HG03103 (cell line): ENCODE data around the gene RPS6KA5.
A peak's percentile ranks its signal among the peaks of the same experiment; 100 is the strongest.
"Not testable (repeated sequence)": the region's sequence is repeated elsewhere in the genome, so short reads cannot be mapped to it uniquely, and the experiment has no call there.

Experiments
- ATAC-seq: cut with Tn5 transposase; IDR thresholded peaks from one replicate; pipeline ENCODE4 v1.9.1; 2021; ENCODE audit warnings: low read depth; ENCODE audit not compliant: unreplicated experiment

Gene RPS6KA5

DNA sequence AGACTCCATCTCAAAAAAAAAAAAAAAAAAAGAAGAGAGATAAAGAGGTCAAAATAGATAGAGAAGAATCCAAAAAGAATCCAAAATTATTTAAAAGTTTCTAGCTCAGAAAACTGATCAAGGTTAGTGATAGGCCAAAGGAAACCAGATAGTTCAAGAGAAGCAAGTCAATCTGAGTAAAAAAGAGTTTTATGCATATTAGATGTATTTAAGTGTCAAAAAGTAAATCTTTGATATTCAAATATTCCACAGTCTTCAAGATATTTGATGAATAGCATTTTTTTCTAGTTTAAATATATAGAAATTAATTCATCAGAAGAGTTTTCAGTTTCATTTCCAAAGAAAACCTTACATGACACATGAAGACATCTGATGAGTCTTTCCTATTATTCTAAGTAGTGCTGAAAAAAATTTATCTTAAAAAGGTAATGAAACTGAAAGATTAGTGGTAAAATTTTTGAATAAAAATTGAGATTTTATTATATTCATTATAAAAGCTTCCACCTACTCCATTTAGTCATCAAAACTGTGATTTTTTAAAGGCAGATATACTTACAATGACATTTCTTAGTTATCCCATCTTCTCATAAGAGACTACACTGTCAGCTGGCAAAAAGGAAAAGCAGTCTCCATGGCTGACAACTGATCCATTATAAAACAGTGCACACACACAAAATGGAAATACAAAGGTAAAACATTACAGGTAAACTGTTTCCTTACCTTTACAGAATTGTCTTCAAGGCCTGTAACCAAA is 68.6 kb downstream of the RPS6KA5 start:
- ATAC-seq = no peak

- ATAC-seq = no peak
Observed at GRCh38 chr14:90990141-90990540, 70.3 kb downstream of the RPS6KA5 start.

GRCh38 chr14:90987140-90987539 is 73.3 kb downstream of the RPS6KA5 start:
- no peak for ATAC-seq

DNA sequence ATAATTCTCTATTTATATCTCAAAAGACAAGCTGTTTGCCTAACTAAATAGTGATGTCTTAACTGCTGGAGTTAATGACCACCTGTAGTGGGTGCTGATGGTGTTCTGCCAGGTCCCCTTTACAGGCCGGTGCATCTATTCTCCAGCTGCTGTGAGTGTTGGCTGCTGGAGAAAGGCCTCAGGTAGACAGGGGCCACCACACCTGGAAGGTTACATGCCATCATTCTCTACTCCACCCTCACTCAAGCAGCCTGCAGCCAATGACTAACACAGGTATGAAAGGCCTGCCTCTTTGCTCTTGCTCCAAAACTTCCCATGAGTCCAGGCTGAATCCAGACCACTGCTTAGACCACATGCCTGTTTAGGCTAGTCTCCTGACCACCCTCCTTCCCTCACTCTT is 73.9 kb downstream of the RPS6KA5 start:
- ATAC-seq = no peak

DNA sequence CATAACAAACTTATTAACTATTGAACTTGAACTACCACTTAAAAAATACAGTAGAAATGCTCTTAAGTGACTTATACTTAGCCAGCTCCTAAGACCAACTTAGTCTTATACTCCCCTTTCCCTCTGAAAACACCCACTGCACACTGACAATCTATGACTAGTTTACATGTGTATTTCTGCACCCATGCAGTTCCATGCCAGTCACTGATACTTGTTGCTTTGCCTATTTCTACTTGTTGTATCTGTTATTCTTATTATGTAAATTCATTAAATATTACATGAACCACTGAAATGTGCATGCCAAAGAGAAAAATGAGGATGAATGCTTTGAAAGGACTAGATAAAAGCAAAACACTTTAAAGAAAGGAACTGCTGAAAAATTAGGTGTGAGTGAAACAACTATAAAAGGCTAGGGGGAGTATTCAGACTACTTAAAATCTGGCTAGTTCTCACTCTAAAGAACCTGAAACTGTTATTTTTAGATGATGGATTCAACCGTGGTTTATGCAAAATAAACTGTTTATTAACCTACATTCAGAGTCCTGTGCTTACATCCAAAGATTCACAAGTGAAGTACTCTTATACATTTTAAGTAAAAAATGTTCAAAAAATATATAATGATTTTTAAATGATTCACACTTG is 74.7 kb downstream of the RPS6KA5 start:
- peak; percentile 74 for ATAC-seq

DNA sequence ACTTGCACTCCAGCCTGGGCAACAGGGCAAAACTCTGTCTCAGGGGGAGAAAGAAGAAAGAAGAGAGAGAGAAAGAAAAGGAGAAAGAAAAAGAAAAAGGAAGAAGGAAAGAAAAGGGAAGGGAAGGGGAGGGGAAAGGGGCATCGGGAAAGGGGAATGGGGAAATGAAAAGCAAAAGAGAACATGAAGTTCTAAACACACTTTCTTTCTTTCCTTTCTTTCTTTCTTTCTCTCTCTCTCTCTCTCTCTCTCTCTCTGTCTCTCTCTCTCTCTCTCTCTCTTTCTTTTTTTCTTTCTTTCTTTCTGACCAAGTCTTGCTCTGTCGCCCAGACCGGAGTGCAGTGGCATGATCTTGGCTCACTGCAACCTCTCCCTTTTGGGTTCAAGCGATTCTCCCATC is 76.9 kb downstream of the RPS6KA5 start:
- ATAC-seq = no peak

DNA sequence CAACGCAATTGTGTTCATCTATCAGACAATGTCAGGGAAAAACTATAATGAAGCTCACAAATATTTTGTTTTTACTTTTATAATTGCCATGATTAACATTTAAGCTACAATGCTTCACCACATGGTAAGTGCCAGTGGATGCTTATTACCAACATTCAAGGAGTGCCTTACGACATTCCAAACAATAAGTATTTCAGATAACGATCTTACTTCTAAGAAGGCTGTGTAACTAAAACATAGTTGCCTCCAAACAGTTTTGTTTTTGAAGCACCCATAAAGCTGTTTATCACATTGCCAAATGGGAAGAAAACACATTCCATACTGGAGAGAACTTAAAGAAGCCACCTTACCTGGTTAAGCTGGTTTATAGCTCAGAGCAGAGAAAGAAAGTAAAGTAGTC is 78.8 kb downstream of the RPS6KA5 start:
- no peak for ATAC-seq

GRCh38 chr14:90980636-90981035 is 79.8 kb downstream of the RPS6KA5 start:
- not testable (repeated sequence) for ATAC-seq

DNA sequence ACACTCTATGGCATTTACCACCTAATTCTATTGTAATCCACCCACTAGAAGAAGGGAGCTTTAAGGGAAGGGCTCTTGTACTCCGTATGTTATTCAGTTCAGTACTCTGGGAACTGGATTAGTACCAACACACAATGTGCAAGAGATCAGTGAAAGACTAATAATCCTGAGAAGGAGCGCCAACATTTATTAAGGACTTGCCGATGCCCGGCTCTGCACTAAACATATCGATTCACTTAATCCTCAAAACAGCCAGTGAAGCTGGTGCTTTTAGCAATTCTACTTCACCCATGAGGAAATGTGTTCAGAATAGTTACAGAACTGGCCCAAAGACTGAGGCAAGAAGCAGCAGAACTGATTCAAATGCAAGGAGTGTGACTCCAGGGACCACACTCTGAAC is 80.9 kb downstream of the RPS6KA5 start:
- no peak for ATAC-seq

- ATAC-seq = no peak
Observed at GRCh38 chr14:90976101-90976500, 84.3 kb downstream of the RPS6KA5 start.

DNA sequence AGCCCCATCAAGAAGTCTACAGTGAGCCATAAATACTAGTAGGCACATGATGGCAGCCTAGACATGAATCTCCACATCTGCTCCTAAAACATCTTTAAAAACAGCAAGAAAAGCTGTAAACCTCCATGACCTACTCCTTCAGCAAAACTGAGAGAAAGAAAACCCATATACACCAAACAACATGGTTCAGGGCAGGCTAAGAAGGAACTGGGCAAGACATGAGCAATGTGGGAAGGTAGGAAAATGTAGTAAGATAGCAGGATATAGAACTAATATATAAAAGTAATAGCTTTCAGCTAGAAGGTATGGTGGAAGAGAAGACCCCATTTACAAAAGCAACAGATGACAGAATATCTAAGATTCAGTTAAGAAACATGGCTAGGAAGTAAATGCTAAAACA is 88.8 kb downstream of the RPS6KA5 start:
- ATAC-seq = no peak

- ATAC-seq = no peak
Observed at GRCh38 chr14:90970167-90970600, 90.3 kb downstream of the RPS6KA5 start.

DNA sequence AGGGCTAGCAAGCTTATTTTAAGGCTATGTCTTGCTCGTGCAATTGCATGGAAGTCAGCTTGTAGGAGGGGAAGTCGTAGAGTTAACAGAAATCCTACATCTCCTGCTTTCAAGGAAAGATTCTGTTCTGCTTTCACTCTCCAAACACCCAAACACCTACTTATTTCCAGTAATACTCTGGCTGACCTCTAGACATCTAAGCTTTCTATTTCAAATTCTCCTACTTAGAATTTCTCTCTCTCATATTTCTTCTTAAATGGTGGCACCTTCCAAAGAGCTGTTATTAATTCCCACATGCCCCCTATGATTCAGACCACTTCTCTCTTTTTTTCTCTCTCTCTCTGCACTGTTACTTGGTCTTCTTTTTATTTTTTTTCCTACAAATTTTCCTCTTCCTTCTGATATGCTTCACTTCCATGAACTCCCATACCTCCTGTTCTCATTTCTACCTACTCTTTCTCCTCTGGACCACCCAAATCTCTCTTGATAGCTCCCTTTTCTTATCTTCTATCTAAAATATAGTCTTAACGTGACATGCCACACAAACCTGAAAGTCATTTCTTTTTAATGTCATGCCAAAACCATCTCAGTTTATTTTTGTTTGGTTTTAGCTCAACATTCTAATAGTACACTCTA is 90.8 kb downstream of the RPS6KA5 start:
- no peak for ATAC-seq

GRCh38 chr14:90968025-90968424 is 92.4 kb downstream of the RPS6KA5 start:
- ATAC-seq = no peak

DNA sequence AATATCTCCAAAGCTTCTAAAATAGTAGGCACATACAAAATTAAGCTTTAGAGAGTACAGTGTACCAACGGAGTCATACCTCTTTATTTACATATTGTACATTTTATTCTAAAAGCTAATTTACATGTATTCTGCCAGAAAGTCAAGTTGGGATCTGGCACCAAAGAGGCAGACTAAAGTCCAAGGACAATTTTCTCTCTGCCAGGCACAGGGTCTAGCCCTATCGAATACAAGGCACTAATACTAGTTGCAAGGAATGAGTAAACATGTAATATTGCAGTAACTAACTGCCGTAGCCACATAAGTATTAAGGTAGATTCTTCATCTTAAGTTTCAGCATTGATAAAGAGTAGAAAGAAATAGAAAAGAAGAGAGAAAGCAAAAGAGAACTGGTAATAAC is 93.9 kb downstream of the RPS6KA5 start:
- ATAC-seq = no peak

- no peak for ATAC-seq
Observed at GRCh38 chr14:90965765-90966164, 94.7 kb downstream of the RPS6KA5 start.

DNA sequence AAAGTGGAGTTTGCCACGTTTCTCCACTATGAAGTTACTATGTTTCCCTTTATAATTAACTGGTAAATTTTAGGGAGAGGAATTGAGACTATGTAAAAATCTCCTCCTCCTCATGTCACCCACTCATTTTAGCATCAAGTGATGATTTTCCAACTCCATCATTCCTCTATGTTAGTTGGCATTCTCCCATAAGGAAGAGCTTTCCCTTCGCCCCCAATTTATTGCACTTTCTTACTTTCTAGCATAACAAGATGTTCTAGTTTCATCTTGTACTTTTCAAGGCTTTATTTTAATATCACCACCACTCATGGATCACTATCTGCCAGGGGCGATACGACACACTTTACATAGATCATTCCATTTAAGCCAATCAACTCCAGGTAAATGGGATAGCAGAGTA is 97.1 kb downstream of the RPS6KA5 start:
- no peak for ATAC-seq

DNA sequence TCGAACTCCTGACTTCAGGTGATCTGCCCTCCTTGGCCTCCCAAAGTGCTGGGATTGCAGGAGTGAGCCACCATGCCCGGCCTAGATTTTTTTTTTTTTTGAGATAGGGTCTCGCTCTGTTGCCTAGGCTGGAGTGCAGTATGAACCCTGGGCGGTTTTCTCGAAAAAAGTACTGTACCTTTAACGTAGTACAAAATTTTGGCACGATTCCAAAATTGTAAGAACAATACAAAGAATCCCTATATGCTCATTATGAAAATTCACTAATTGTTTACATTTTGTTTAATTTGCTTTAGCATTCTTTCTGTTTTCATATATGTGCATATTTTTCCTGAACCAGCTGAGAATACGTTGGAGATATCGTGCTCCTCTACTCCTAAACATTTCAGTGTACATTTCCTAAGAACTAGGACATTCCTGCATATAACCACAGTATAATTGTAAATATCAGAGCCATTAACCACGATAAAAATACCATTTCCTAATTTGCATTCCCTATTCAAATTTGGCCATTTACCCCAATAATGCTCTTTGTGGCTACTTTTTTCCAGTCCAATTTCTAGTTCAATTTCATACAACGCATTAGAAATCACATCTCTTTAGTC is 97.8 kb downstream of the RPS6KA5 start:
- ATAC-seq = no peak

DNA sequence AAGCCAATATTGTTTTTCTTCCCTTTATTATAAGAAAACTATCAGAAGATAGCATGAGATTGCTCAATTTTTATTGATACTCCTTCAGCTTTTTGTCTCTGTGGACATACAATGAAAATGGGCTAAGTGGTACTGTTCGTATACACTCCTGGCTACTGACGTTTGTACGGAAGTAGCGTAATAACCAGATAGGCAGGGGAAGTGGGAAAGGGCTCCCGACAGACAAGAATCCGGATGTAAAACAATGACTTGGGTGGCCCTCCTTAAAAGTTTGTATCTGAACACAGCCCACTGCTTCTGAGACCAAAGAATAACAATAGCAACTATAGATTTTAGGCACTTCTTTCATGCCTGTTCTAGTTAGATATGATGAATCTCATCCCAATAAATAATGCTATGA is 99.6 kb downstream of the RPS6KA5 start:
- no peak for ATAC-seq

GRCh38 chr14:90959344-90959743 is 101.1 kb downstream of the RPS6KA5 start:
- ATAC-seq = no peak

DNA sequence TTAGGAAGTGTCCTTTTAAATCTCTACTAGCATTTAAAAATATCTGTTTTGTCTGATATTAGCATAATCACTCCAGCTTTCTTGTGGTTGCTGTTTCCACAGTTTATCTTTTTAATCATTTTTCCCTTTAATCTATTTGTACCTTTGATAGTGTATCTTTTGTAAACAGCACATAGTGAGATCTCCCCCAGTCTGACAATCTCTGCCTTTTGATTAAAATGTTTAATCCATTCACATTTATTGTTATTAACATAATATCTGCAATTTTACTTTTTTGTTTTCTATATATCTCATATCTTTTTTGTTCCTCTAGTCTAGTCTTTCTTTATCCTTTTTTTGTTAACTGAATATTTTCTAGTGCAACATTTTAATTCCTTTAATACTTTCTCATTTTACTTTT is 104.2 kb downstream of the RPS6KA5 start:
- ATAC-seq = no peak
